ENCODE data around the gene GSTT2B.

- TF ChIP-seq CTCF (IDR thresholded peaks at IDR 0.05) (no peak), POLR2A (IDR thresholded peaks at IDR 0.05) (no peak)
These were observed 46.4 kb upstream of the GSTT2B start for GRCh38 chr22:24007253-24008021.
